Tibial nerve (tissue), 4 donors: ENCODE measurements around the gene DHRS9. TPM values are rescaled to one million over a fixed set of nuclear protein-coding genes. Genes with fewer than 3 reads are reported as not detected.

Experiments used
- DNase-seq, 2 donors: peaks; one replicate each; pipeline ENCODE4 v3.0.0-alpha.2; 2019; ENCODE audit warnings: low spot score in 2 of 2
- H3K27ac ChIP-seq, 4 donors: fragments of 200-600 bp; sonication (generic) in 3 of 4; one replicate each; pipeline ENCODE4 v1.5.1; 2017 to 2019; ENCODE audit warnings: mild to moderate bottlenecking in 1 of 4
- H3K27me3 ChIP-seq, 2 donors: fragments of 200-600 bp; sonication (generic) in 1 of 2; one replicate each; pipeline versions ENCODE4 v1.5.1 to v1.6.0; 2017 to 2019
- H3K36me3 ChIP-seq, 3 donors: fragments of 200-600 bp; sonication (generic); one replicate each; pipeline ENCODE4 v1.5.1; 2018 to 2019
- H3K4me1 ChIP-seq, 4 donors: fragments of 200-600 bp; sonication (generic) in 3 of 4; one replicate each; pipeline ENCODE4 v1.5.1; 2017 to 2019
- H3K4me3 ChIP-seq, 4 donors: fragments of 200-600 bp; sonication (generic) in 3 of 4; one replicate each; pipeline ENCODE4 v1.5.1; 2017 to 2019; ENCODE audit warnings: mild to moderate bottlenecking in 1 of 4, moderate library complexity in 1 of 4
- H3K9me3 ChIP-seq, 4 donors: fragments of 200-600 bp; sonication (generic) in 3 of 4; one replicate each; pipeline ENCODE4 v1.5.1; 2017 to 2019
- EP300 ChIP-seq, 2 donors: sonication (generic); formaldehyde crosslinking; IDR thresholded peaks; one replicate each; pipeline ENCODE4 v1.6.1; 2017; ENCODE audit warnings: antibody characterized with exemption in 2 of 2, mild to moderate bottlenecking in 1 of 2
- POLR2A ChIP-seq, 2 donors: fragments of 450-650 bp; IDR thresholded peaks; one replicate each; pipeline ENCODE4 v1.6.1; 2017; ENCODE audit warnings: antibody characterized with exemption in 2 of 2, mild to moderate bottlenecking in 2 of 2, moderate library complexity in 2 of 2
- WGBS, 2 donors: methylation state at CpG; one replicate each; pipeline ENCODE4 v1.1.5; 2018; 5-methylcytosine and 5-hydroxymethylcytosine counted together
- total RNA-seq, 4 donors: library from RNA; depleted of rRNA; stranded (reverse); fragments of >200 nt; gene quantifications; one replicate each; pipeline ENCODE4 v1.1.0, GENCODE V29; 2016
- TF ChIP-seq, protein P1 (sequence below), 5 experiments: fragments of 200-600 bp in 3 of 5; fragments of 450-650 bp in 2 of 5; sonication (generic) in 3 of 5; IDR thresholded peaks; one replicate each; pipeline ENCODE4 v1.5.1; 2016 to 2019; ENCODE audit warnings: antibody characterized with exemption in 5 of 5, mild to moderate bottlenecking in 3 of 5, moderate library complexity in 2 of 5

The DHRS9 gene
- total RNA-seq, 4 donors from 2014 or later = 0.21 to 0.59 (median 0.22) TPM; not detected in 1

DNA sequence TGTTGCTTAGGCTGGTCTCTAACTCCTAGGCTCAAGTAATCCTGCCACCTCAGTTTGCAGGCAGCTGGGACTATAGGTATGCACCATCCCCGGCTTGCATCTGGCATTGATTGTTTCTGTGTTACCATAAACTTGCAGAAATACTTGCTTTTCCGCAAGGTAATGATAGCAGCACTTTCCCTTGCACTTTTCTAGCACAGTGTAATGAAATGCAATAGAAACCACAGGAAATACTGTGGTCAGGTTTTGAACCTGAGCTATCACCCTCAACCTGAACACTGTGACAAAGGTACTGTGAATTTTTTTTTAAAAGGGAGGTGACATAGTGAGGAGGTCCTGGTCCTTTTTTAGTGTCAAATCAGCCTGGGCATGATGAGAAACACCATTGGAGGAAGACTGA is 38.3 kb downstream of the DHRS9 start:
- no peak overlapping the region for H3K4me3 ChIP-seq
- H3K27ac ChIP-seq = no peak overlapping the region
- no peaks in the 10 kb centered on the region for H3K36me3 ChIP-seq
- peaks cover 0 to 3% (median 0%) of the 10 kb centered on the region in 4 donors for H3K4me1 ChIP-seq
- DNase-seq = no peak
- WGBS, 2 donors = 55 to 65% methylated on average over 2 of the region's 2 CpGs
- no peaks in the 10 kb centered on the region for H3K27me3 ChIP-seq
- TF ChIP-seq, protein P1, sequence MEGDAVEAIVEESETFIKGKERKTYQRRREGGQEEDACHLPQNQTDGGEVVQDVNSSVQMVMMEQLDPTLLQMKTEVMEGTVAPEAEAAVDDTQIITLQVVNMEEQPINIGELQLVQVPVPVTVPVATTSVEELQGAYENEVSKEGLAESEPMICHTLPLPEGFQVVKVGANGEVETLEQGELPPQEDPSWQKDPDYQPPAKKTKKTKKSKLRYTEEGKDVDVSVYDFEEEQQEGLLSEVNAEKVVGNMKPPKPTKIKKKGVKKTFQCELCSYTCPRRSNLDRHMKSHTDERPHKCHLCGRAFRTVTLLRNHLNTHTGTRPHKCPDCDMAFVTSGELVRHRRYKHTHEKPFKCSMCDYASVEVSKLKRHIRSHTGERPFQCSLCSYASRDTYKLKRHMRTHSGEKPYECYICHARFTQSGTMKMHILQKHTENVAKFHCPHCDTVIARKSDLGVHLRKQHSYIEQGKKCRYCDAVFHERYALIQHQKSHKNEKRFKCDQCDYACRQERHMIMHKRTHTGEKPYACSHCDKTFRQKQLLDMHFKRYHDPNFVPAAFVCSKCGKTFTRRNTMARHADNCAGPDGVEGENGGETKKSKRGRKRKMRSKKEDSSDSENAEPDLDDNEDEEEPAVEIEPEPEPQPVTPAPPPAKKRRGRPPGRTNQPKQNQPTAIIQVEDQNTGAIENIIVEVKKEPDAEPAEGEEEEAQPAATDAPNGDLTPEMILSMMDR (IDR thresholded peaks at IDR 0.05) = no peak
- no peak for TF ChIP-seq EP300 (IDR thresholded peaks at IDR 0.05)
- no peak for TF ChIP-seq POLR2A (IDR thresholded peaks at IDR 0.05)
- no peaks in the 10 kb centered on the region for H3K9me3 ChIP-seq

DNA sequence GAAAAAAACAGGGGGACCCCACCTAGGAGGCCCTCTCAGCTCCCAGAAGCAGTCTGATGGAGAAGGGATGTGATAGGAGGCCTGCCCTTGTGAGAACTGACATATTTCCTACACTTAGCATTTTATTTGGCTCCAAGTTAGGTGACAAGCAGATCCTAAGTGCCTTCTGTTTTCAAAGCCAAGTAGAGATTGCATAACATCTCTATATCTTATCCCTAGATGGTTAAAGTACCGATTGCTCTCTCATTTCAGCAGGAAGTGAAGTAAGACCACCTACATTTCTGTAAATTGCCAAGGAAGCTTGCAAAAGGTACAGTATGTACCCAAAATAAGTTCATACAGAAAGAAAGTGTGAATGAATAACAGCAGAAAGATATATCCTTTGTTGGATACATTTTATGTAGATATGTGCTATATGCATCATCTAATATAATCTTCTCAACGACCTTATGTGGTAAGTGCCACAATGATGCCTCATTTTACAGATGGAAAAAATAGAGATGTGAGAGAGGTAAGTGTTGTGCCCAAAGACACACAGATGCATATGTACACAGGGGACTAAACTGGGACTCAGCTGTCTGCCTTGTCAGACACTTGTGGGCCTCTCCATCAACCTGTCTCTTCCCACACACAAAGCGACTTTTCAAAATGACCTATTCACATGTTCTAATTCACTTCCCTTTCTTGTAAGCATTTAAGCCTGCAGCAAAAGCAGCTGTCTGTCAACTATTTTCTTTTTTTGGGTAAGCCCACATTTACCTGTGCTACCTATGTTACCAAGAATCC is 38.9 kb downstream of the DHRS9 start:
- TF ChIP-seq EP300 (IDR thresholded peaks at IDR 0.05) (no peak), POLR2A (IDR thresholded peaks at IDR 0.05) (no peak)
- TF ChIP-seq, protein P1 (IDR thresholded peaks at IDR 0.05) = no peak

DNA sequence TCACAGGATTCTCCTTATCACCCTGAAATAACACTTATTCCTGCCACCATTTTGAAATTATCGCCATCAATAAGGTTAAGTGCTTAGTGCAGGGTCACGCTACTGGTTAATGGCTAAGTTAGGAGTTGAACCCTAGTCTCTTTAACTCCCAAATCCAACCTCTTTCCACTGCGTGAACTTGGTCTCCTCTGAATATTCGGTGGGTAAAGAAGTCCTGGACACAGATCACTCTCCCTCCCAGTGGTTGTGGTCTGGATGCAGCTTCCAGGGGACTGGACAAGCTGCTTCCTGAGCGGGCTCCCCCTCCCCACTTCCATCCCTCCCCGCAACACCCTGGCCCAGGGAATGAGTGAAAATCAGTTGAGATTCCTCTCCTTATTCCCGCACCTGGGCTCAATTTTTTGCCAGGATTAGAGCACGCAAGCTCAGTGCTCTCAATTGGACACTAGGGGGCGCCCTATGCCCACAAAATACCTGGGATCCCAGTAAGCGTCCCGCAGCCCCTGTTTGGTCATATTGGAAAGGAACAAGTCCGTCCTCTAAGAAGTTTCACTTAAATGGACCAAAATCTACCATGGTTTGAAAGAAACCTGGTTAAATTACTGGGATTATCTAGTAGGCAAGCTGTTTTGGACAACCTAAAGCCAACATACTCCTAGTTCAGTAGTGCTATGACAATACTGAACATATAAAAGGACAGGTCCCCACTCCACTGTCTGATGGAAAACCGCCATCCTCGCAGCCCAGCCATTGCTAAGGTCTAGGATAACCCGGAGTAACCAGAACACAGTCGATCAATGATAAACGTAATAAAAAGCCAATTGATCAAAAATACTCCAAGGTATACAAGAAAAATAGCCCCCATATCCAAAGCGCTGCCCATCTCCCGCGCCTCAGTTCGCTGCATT is 40.4 kb downstream of the DHRS9 start:
- H3K27me3 ChIP-seq = no peaks in the 10 kb centered on the region
- H3K36me3 ChIP-seq = no peaks in the 10 kb centered on the region
- H3K27ac ChIP-seq = no peak overlapping the region
- H3K4me1 ChIP-seq = peaks cover 0 to 3% (median 0%) of the 10 kb centered on the region in 4 donors
- 50 to 51% methylated on average over 21 of the region's 21 CpGs for WGBS, 2 donors
- TF ChIP-seq, protein P1 (IDR thresholded peaks at IDR 0.05) = peak; percentile 66 to 83 (median 72)
- TF ChIP-seq POLR2A (IDR thresholded peaks at IDR 0.05) = no peak
- no peak overlapping the region for H3K4me3 ChIP-seq
- H3K9me3 ChIP-seq = no peaks in the 10 kb centered on the region
- peak; percentile 35 to 70 for DNase-seq

More for the DNA sequence above, 38.9 kb downstream of the DHRS9 start:
- Histone ChIP-seq H3K36me3 (no peaks in the 10 kb centered on the region), H3K27me3 (no peaks in the 10 kb centered on the region), H3K27ac (no peak overlapping the region), H3K4me3 (no peak overlapping the region), H3K9me3 (no peaks in the 10 kb centered on the region), H3K4me1 (peaks cover 0 to 3% (median 0%) of the 10 kb centered on the region in 4 donors)
- 66 to 71% methylated on average over 3 of the region's 3 CpGs for WGBS, 2 donors
- DNase-seq = no peak

- 74 to 80% methylated on average over 7 of the region's 7 CpGs for WGBS, 2 donors
- no peak for DNase-seq
- H3K27ac ChIP-seq = no peak overlapping the region
- no peak for TF ChIP-seq EP300 (IDR thresholded peaks at IDR 0.05)
- no peak for TF ChIP-seq POLR2A (IDR thresholded peaks at IDR 0.05)
- TF ChIP-seq, protein P1 (IDR thresholded peaks at IDR 0.05) = no peak
- peaks cover 0 to 3% (median 0%) of the 10 kb centered on the region in 4 donors for H3K4me1 ChIP-seq
- H3K36me3 ChIP-seq = no peaks in the 10 kb centered on the region
- no peaks in the 10 kb centered on the region for H3K27me3 ChIP-seq
- H3K4me3 ChIP-seq = no peak overlapping the region
- H3K9me3 ChIP-seq = no peaks in the 10 kb centered on the region
Observed at GRCh38 chr2:169110419-169110818, 41.1 kb downstream of the DHRS9 start.
